Measurements from ENCODE around the gene CIAO1.
"Not testable (repeated sequence)": the region's sequence is repeated elsewhere in the genome, so short reads cannot be mapped to it uniquely, and the experiment has no call there.

The CIAO1 gene

GRCh38 chr2:96251721-96252292 lies 14.2 kb upstream of the CIAO1 start:
- no peak for TF ChIP-seq CTCF (IDR thresholded peaks at IDR 0.05; ENCODE audit: low read depth, low read length)
- DNase-seq (ENCODE audit: extremely low read depth, low read depth), result peak; percentile 83

- TF ChIP-seq CTCF (IDR thresholded peaks at IDR 0.05; ENCODE audit: low read depth, low read length), result no peak
Observed at GRCh38 chr2:96252526-96252925, 13.5 kb upstream of the CIAO1 start.

GRCh38 chr2:96253006-96253405 lies 13.0 kb upstream of the CIAO1 start:
- no peak for DNase-seq (ENCODE audit: extremely low read depth, low read depth)
- no peak for TF ChIP-seq CTCF (IDR thresholded peaks at IDR 0.05; ENCODE audit: low read depth, low read length)

More at GRCh38 chr2:96252526-96252925, 13.5 kb upstream of the CIAO1 start:
- no peak for DNase-seq (ENCODE audit: extremely low read depth, low read depth)

GRCh38 chr2:96254571-96254970 lies 11.5 kb upstream of the CIAO1 start:
- TF ChIP-seq CTCF (IDR thresholded peaks at IDR 0.05; ENCODE audit: low read depth, low read length), result no peak
- DNase-seq (ENCODE audit: extremely low read depth, low read depth), result no peak

- no peak for DNase-seq (ENCODE audit: extremely low read depth, low read depth)
- no peak for TF ChIP-seq CTCF (IDR thresholded peaks at IDR 0.05; ENCODE audit: low read depth, low read length)
Observed at GRCh38 chr2:96256611-96257113, 9.4 kb upstream of the CIAO1 start.

- not testable (repeated sequence) for DNase-seq (ENCODE audit: extremely low read depth, low read depth)
Observed at GRCh38 chr2:96257744-96258143, 8.3 kb upstream of the CIAO1 start.

GRCh38 chr2:96258166-96259022 lies 7.6 kb upstream of the CIAO1 start:
- no peak for TF ChIP-seq CTCF (IDR thresholded peaks at IDR 0.05; ENCODE audit: low read depth, low read length)
- DNase-seq (ENCODE audit: extremely low read depth, low read depth), result no peak

All from AG09319 (cell line).